K562 (cell line): Measurements from ENCODE around the gene GALNT7. TPM values are rescaled to one million over a fixed set of nuclear protein-coding genes. Genes with fewer than 3 reads are reported as not detected.

Experiments
- ATAC-seq: fragments of 200-7000 bp; cut with Tn5 transposase; 3 replicates; pipeline ENCODE4 v1.9.1; 2020; ENCODE audit warnings: moderate library complexity
- BruUV-seq: library from RNA; stranded (reverse); fragments of 400-500 nt; replicated peaks from 2 replicates; lab custom pipeline; 2021; lab: Mats Ljungman, UMichigan
- CTCF ChIA-PET: fragments of 300-600 bp; formaldehyde crosslinking; extraction: SDS; loops from one replicate; lab custom pipeline; 2021; ENCODE audit warnings: low intra/inter-chr PET ratio; lab: Yijun Ruan, JAX
- POLR2A ChIA-PET: fragments of 300-600, 350-650 bp; sonication (Branson Sonifier 250); formaldehyde crosslinking; extraction: SDS; loops from one replicate; lab custom pipeline; 2021; ENCODE audit warnings: antibody characterized with exemption, inconsistent platforms; lab: Yijun Ruan, JAX
- DNase-seq, 4 experiments: peaks; one replicate each; pipeline versions ENCODE4 v3.0.0 to v3.0.0-alpha.2; 2011 to 2018; ENCODE audit warnings: low spot score in 3 of 4, mixed read lengths in 3 of 4; ENCODE audit errors: extremely low read depth in 1 of 4
- FAIRE-seq: peaks from 2 replicates; lab custom pipeline; 2011; peaks lifted over from hg19 to GRCh38; lab: Jason Lieb, UNC
- H2AFZ ChIP-seq: 2 replicates; pipeline ENCODE4 v1.6.0; 2011; ENCODE audit warnings: low read depth, low read length, control low read depth, inconsistent platforms
- H3K27ac ChIP-seq: fragments of 200-600 bp; 3 replicates; pipeline ENCODE4 v1.8.0; 2011; ENCODE audit warnings: low read depth, mild to moderate bottlenecking, control low read depth, inconsistent platforms, low read length, moderate library complexity, mixed read lengths; ENCODE audit errors: extremely low read depth
- H3K27me3 ChIP-seq, 2 experiments: fragments of 300-600 bp in 1 of 2; 2 replicates in 1 of 2; 3 replicates in 1 of 2; pipeline versions ENCODE4 v1.6.0 to v1.8.0; 2011; ENCODE audit warnings: inconsistent platforms in 2 of 2, low read length in 2 of 2, mild to moderate bottlenecking in 1 of 2, mixed read lengths in 1 of 2, moderate library complexity in 1 of 2; ENCODE audit not compliant: control insufficient read depth in 2 of 2, insufficient read depth in 2 of 2
- H3K36me3 ChIP-seq: fragments of 300-600 bp; 3 replicates; pipeline ENCODE4 v1.8.0; 2011; ENCODE audit warnings: mild to moderate bottlenecking, low read length, inconsistent platforms; ENCODE audit not compliant: control insufficient read depth, insufficient read depth
- H3K4me1 ChIP-seq, 2 experiments: fragments of 200-600 bp in 1 of 2; replicated peaks in 1 of 2; 2 replicates in 1 of 2; 3 replicates in 1 of 2; pipeline versions ENCODE4 v1.5.1 to v1.8.0; 2011; ENCODE audit warnings: inconsistent platforms in 2 of 2, low read length in 2 of 2, mild to moderate bottlenecking in 1 of 2, mixed read lengths in 1 of 2, moderate library complexity in 1 of 2; ENCODE audit not compliant: control insufficient read depth in 2 of 2, insufficient read depth in 2 of 2
- H3K4me2 ChIP-seq: 2 replicates; pipeline ENCODE4 v1.6.1; 2011; ENCODE audit warnings: low read length, control low read depth, inconsistent platforms, mixed read lengths; ENCODE audit not compliant: insufficient read depth
- H3K4me3 ChIP-seq: fragments of 200-600 bp; sonication (generic), shearing (Covaris generic); 2 replicates; pipeline ENCODE4 v1.5.1; 2016; ENCODE audit warnings: control low read depth, inconsistent platforms
- H3K79me2 ChIP-seq: fragments of 200-600 bp; 3 replicates; pipeline ENCODE4 v1.8.0; 2011; ENCODE audit warnings: low read length, inconsistent platforms; ENCODE audit not compliant: control insufficient read depth, insufficient read depth
- H3K9ac ChIP-seq, 2 experiments: 2 replicates each; pipeline versions ENCODE4 v1.6.0 to v1.6.1; 2011; ENCODE audit warnings: low read depth in 2 of 2, low read length in 2 of 2, control low read depth in 1 of 2, inconsistent platforms in 1 of 2, mild to moderate bottlenecking in 1 of 2, mixed read lengths in 1 of 2; ENCODE audit not compliant: insufficient read depth in 1 of 2
- H3K9me1 ChIP-seq: one replicate; pipeline ENCODE4 v1.6.0; 2011; ENCODE audit warnings: inconsistent platforms, mild to moderate bottlenecking, low read length, moderate library complexity; ENCODE audit not compliant: control insufficient read depth, insufficient read depth
- H3K9me3 ChIP-seq: replicated peaks from 2 replicates; pipeline ENCODE4 v1.5.1; 2011; ENCODE audit warnings: low read depth, low read length, inconsistent platforms; ENCODE audit not compliant: control insufficient read depth, insufficient read depth
- H4K20me1 ChIP-seq: replicated peaks from 2 replicates; pipeline ENCODE4 v1.6.1; 2011; ENCODE audit warnings: low read length, inconsistent platforms, mixed read lengths; ENCODE audit not compliant: control insufficient read depth, insufficient read depth
- CBFA2T2 ChIP-seq: fragments of 450-650 bp; conservative IDR thresholded peaks from 2 replicates; pipeline ENCODE4 v1.6.1; 2017; ENCODE audit warnings: mild to moderate bottlenecking
- CUX1 ChIP-seq: fragments of 200-800 bp; sonication (Bioruptor generic); IDR thresholded peaks from 2 replicates; pipeline ENCODE4 v1.6.1; 2016; ENCODE audit warnings: missing genetic modification characterization, missing compliant biosample characterization
- KDM1A ChIP-seq, 2 experiments: fragments of 450-650 bp; IDR thresholded peaks; 2 replicates each; pipeline ENCODE4 v1.6.1; 2016; ENCODE audit warnings: mild to moderate bottlenecking in 2 of 2
- KDM5B ChIP-seq: fragments of 200-600 bp; sonication (generic); IDR thresholded peaks from 2 replicates; pipeline ENCODE4 v1.6.1; 2012; ENCODE audit warnings: low read depth, mild to moderate bottlenecking, moderate library complexity, low read length, control low read depth, inconsistent platforms; ENCODE audit not compliant: insufficient replicate concordance
- MYC ChIP-seq, 2 experiments: fragments of 250-450 bp in 1 of 2; sonication (Bioruptor Pico) in 1 of 2; IDR thresholded peaks; 2 replicates each; pipeline versions ENCODE4 v1.5.1 to v1.6.1; 2012 to 2021; ENCODE audit warnings: low read depth in 2 of 2, borderline replicate concordance in 1 of 2, improper control_type of control experiment in 1 of 2, low read length in 1 of 2, mild to moderate bottlenecking in 1 of 2, moderate library complexity in 1 of 2
- NRF1 ChIP-seq, 2 experiments: fragments of 450-650 bp; IDR thresholded peaks in 1 of 2; conservative IDR thresholded peaks in 1 of 2; 2 replicates each; pipeline ENCODE4 v1.6.1; 2014; ENCODE audit warnings: mild to moderate bottlenecking in 2 of 2
- OTX1 ChIP-seq: fragments of 450-650 bp; formaldehyde crosslinking; IDR thresholded peaks from 2 replicates; pipeline ENCODE4 v1.4.0; 2022; ENCODE audit warnings: mild to moderate bottlenecking
- RBBP5 ChIP-seq: fragments of 200-600 bp; sonication (generic); IDR thresholded peaks from 2 replicates; pipeline ENCODE4 v1.6.1; 2012; ENCODE audit warnings: borderline replicate concordance, mild to moderate bottlenecking, low read length, control low read depth, inconsistent platforms; ENCODE audit not compliant: insufficient read depth, poor library complexity, severe bottlenecking
- SRSF1 ChIP-seq: fragments of 200-400 bp; formaldehyde crosslinking; IDR thresholded peaks from 2 replicates; pipeline ENCODE4 v1.6.1; 2017; ENCODE audit warnings: mild to moderate bottlenecking, low read depth, low read length, moderate library complexity
- ZNF165 ChIP-seq: fragments of 250-450 bp; sonication (Bioruptor Pico); IDR thresholded peaks from 2 replicates; pipeline ENCODE4 v1.4.0; 2020; ENCODE audit warnings: borderline replicate concordance
- WGBS: fragments of 100-300 bp; shearing (Covaris generic); methylation state at CpG from one replicate; pipeline ENCODE4 v1.1.6; 2016; ENCODE audit warnings: low coverage, mixed read lengths; ENCODE audit not compliant: insufficient coverage; ENCODE audit errors: missing lambda C conversion rate; 5-methylcytosine and 5-hydroxymethylcytosine counted together
- in situ Hi-C: fragments of 300-500 bp; cut with MboI; formaldehyde crosslinking; loops from 4 replicates; pipeline ENCODE4 v1.15.0; 2018; ENCODE audit warnings: inconsistent platforms, mixed read lengths
- intact Hi-C: fragments of 100-400 bp; cut with micrococcal nuclease; formaldehyde crosslinking; loops from 2 replicates; pipeline ENCODE4 v1.14.2; 2022
- polyA plus RNA-seq, 8 experiments: library from polyadenylated mRNA; depleted of rRNA in 4 of 8; stranded (reverse) in 5 of 8; unstranded in 3 of 8; fragments of >200 nt; fragmentation: Nextera tagmentation in 2 of 8; fragmentation: Illumina TruSeq in 1 of 8; extraction: Ambion mirVana in 2 of 8; extraction: Trizol in 1 of 8; gene quantifications; 2 replicates each; pipeline versions ENCODE4 v1.2.1 to v1.2.3, GENCODE V29; 2011 to 2014; ENCODE audit warnings: inconsistent platforms in 1 of 8, missing spikeins in 1 of 8
- total RNA-seq, 7 experiments: library from RNA; depleted of rRNA in 6 of 7; stranded (reverse); fragments of >200 nt in 6 of 7; fragmentation: Illumina TruSeq in 2 of 7; extraction: Trizol in 2 of 7; gene quantifications; 2 replicates each; pipeline versions ENCODE4 v1.2.1 to v1.2.3, GENCODE V29; 2011 to 2021; ENCODE audit warnings: low replicate concordance in 1 of 7
- TF ChIP-seq, protein P1 (sequence below): fragments of 250-450 bp; sonication (Bioruptor Pico); IDR thresholded peaks from 2 replicates; pipeline ENCODE4 v1.8.0; 2021; ENCODE audit warnings: mild to moderate bottlenecking, moderate library complexity

The GALNT7 gene
- total and polyA plus RNA-seq, 9 of the 15 experiments (the other 6 are each of a cell fraction or from before 2014, with no cell fraction given), result 16.7 to 38.7 (median 31.1) TPM

GRCh38 chr4:173200103-173200884, 31.7 kb downstream of the GALNT7 start (continued):
- TF ChIP-seq OTX1 (CRISPR knock-in tag) (no peak), KDM5B (no peak), ZNF165 (no peak), MYC (IDR thresholded peaks at IDR 0.05; ENCODE audit: low read depth, low read length) (no peak), MYC (CRISPR knock-in tag; IDR thresholded peaks at IDR 0.05; ENCODE audit: borderline replicate concordance, low read depth) (no peak), RBBP5 (no peak)
- TF ChIP-seq, protein P1, sequence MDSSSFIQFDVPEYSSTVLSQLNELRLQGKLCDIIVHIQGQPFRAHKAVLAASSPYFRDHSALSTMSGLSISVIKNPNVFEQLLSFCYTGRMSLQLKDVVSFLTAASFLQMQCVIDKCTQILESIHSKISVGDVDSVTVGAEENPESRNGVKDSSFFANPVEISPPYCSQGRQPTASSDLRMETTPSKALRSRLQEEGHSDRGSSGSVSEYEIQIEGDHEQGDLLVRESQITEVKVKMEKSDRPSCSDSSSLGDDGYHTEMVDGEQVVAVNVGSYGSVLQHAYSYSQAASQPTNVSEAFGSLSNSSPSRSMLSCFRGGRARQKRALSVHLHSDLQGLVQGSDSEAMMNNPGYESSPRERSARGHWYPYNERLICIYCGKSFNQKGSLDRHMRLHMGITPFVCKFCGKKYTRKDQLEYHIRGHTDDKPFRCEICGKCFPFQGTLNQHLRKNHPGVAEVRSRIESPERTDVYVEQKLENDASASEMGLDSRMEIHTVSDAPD (CRISPR knock-in tag), result no peak

DNA sequence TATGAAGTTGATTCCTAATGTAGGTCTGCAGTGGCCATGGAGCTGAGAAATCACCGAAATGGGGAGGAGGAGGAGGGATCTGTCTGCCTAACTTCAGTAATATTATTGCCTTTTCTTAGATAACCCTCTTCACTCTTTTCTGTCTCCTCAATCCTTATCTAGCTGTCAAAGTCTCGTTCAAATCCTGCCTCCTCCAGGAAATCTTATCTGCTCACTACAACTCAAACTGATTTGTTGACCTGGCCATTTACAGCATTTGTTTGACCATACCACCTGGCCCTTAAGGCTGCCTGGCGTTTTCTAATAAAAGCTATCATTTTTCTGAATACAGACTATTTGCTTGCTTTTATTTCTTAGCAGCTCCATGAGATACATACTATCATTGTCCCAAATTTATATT, 33.8 kb downstream of the GALNT7 start:
- FAIRE-seq (no peak), DNase-seq (no peak), ATAC-seq (no peak)
- 8% methylated on average over 3 of the region's 3 CpGs for WGBS
- Histone ChIP-seq H3K9ac (no peak overlapping the region), H3K4me1 (peaks cover 3 to 5% of the 10 kb centered on the region in 2 experiments; a peak in 3 of 5 replicates), H4K20me1 (no peaks in the 10 kb centered on the region), H3K36me3 (peaks cover 6% of the 10 kb centered on the region; the same call in 1 of the 3 replicates), H2AFZ (no peak overlapping the region), H3K27ac (no peak overlapping the region), H3K9me3 (0 out of 2 replicates have a peak, but pooled peaks cover 2% of the 10 kb centered on the region), H3K4me3 (no peak overlapping the region), H3K4me2 (no peak overlapping the region), H3K9me1 (no peaks in the 10 kb centered on the region), H3K79me2 (peaks cover 60% of the 10 kb centered on the region), H3K27me3 (no peaks in the 10 kb centered on the region)
- in situ Hi-C loops, result no loop called here
- ChIA-PET CTCF (no interaction called here), POLR2A (interaction anchor here (1.2 kb wide), 1 partner anchor 27 kb away, joined by 3 read pairs; no protein-coding TSS in a partner anchor)
- intact Hi-C loops, result no loop called here
- BruUV-seq, result no TSS peak
- TF ChIP-seq SRSF1 (no peak), CBFA2T2 (peak; percentile 16; the same call in 1 of the 2 replicates), KDM1A (IDR thresholded peaks at IDR 0.05) (peak; percentile 81 to 90), CUX1 (CRISPR knock-in tag) (no peak), NRF1 (conservative IDR thresholded peaks at IDR 0.05 in 1 of 2, IDR thresholded peaks at IDR 0.05 in 1 of 2) (no peak)
